GM19372 (cell line): ENCODE data around the gene ATG4B.
A peak's percentile ranks its signal among the peaks of the same experiment; 100 is the strongest.

Experiments used
- ATAC-seq: cut with Tn5 transposase; IDR thresholded peaks from one replicate; pipeline ENCODE4 v1.9.1; 2021; ENCODE audit warnings: mild to moderate bottlenecking, low read depth, moderate library complexity; ENCODE audit not compliant: unreplicated experiment

Gene ATG4B

GRCh38 chr2:241612156-241613016 lies 25.1 kb upstream of the ATG4B start:
- ATAC-seq, result no peak

GRCh38 chr2:241613017-241613780 lies 24.3 kb upstream of the ATG4B start:
- ATAC-seq, result no peak

GRCh38 chr2:241615041-241615440 lies 22.5 kb upstream of the ATG4B start:
- ATAC-seq, result no peak

GRCh38 chr2:241615522-241616052 lies 21.9 kb upstream of the ATG4B start:
- no peak for ATAC-seq

- ATAC-seq, result no peak
Observed at GRCh38 chr2:241616168-241617125, 21.0 kb upstream of the ATG4B start.

- ATAC-seq, result no peak
Observed at GRCh38 chr2:241617431-241618154, 19.9 kb upstream of the ATG4B start.

- ATAC-seq, result no peak
Observed at GRCh38 chr2:241618296-241618805, 19.1 kb upstream of the ATG4B start.

GRCh38 chr2:241618829-241619228 lies 18.7 kb upstream of the ATG4B start:
- no peak for ATAC-seq

- no peak for ATAC-seq
Observed at GRCh38 chr2:241619597-241620418, 17.7 kb upstream of the ATG4B start.

GRCh38 chr2:241620419-241620769 lies 17.1 kb upstream of the ATG4B start:
- no peak for ATAC-seq

GRCh38 chr2:241627675-241628074 lies 9.8 kb upstream of the ATG4B start:
- ATAC-seq, result no peak

GRCh38 chr2:241629762-241630435 lies 7.6 kb upstream of the ATG4B start:
- ATAC-seq, result no peak

GRCh38 chr2:241632478-241633325 lies 4.8 kb upstream of the ATG4B start:
- no peak for ATAC-seq

- ATAC-seq, result no peak
Observed at GRCh38 chr2:241633561-241633960, 3.9 kb upstream of the ATG4B start.

GRCh38 chr2:241635756-241636155 lies 1.7 kb upstream of the ATG4B start:
- ATAC-seq, result no peak

- peak; percentile 26 for ATAC-seq
Observed at GRCh38 chr2:241636182-241637017, 1.1 kb upstream of the ATG4B start.
